Stomach (tissue), 4 donors: ENCODE results near the gene EGLN2.

Experiments
- CTCF ChIP-seq, 7 experiments: fragments of 450-650 bp in 4 of 7; fragments of 200-600 bp in 3 of 7; sonication (generic) in 3 of 7; IDR thresholded peaks; one replicate each; pipeline ENCODE4 v1.5.1; 2016 to 2019; ENCODE audit warnings: antibody characterized with exemption in 7 of 7, control low read depth in 2 of 7, mild to moderate bottlenecking in 1 of 7
- EP300 ChIP-seq: sonication (generic); formaldehyde crosslinking; IDR thresholded peaks from one replicate; pipeline ENCODE4 v1.6.1; 2017; ENCODE audit warnings: antibody characterized with exemption
- POLR2AphosphoS5 ChIP-seq, 3 donors: sonication (generic); formaldehyde crosslinking; IDR thresholded peaks; one replicate each; pipeline ENCODE4 v1.6.1; 2016; ENCODE audit warnings: antibody characterized with exemption in 3 of 3

GRCh38 chr19:40815223-40815622, 16.2 kb downstream of the EGLN2 start:
- TF ChIP-seq POLR2AphosphoS5 (IDR thresholded peaks at IDR 0.05) (no peak), CTCF (IDR thresholded peaks at IDR 0.05) (no peak), EP300 (no peak)
